Activated naive CD4-positive, alpha-beta T cell (primary cell): ENCODE results near the gene COG3.
A peak's percentile ranks its signal among the peaks of the same experiment; 100 is the strongest.
"Not testable (repeated sequence)": the region's sequence is repeated elsewhere in the genome, so short reads cannot be mapped to it uniquely, and the experiment has no call there.

Experiments
- DNase-seq, 4 experiments: peaks; one replicate each; lab custom pipeline; 2025; lab: John Stamatoyannopoulos, UW

COG3 gene, protein sequence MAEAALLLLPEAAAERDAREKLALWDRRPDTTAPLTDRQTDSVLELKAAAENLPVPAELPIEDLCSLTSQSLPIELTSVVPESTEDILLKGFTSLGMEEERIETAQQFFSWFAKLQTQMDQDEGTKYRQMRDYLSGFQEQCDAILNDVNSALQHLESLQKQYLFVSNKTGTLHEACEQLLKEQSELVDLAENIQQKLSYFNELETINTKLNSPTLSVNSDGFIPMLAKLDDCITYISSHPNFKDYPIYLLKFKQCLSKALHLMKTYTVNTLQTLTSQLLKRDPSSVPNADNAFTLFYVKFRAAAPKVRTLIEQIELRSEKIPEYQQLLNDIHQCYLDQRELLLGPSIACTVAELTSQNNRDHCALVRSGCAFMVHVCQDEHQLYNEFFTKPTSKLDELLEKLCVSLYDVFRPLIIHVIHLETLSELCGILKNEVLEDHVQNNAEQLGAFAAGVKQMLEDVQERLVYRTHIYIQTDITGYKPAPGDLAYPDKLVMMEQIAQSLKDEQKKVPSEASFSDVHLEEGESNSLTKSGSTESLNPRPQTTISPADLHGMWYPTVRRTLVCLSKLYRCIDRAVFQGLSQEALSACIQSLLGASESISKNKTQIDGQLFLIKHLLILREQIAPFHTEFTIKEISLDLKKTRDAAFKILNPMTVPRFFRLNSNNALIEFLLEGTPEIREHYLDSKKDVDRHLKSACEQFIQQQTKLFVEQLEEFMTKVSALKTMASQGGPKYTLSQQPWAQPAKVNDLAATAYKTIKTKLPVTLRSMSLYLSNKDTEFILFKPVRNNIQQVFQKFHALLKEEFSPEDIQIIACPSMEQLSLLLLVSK

DNA sequence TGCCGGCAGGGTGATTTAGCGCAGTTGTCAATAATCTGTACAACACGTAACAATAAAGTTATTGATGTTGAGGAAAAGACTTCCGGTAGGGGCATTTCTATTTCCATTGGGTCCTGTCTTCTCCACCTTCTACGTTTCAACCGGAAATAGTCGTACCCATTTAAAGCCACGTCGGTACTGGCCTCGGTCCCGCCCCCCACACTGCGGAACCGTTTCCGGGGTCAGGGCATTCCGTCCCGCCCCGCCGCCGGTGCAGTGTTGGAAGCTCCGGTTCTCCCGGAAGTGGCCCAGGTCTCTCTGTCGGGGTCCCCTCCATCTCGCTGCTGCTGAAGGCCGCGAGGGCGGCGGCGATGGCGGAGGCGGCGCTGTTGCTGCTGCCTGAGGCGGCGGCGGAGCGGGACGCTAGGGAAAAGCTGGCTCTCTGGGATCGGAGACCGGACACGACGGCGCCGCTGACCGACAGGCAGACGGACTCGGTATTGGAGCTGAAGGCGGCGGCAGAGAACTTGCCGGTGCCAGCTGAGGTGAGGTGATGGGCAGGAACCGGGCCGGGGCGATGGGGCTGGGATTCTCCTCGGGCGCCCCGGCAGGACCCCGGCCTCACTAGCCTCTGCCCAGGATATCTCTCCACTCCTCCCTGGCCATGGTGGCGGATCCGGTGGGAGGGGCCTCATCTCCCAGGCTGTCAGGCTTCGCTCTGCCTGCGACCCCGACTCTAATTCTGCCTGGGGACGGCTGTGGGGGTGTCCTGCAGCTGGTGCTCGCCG lies at the start of gene COG3:
Gene COG3 (plus strand): TSS at position 253 of the 767 bp plus-strand sequence. CDS start 98 bp downstream, at position 351.
- peak; percentile 71 to 89 (median 84) for DNase-seq

DNA sequence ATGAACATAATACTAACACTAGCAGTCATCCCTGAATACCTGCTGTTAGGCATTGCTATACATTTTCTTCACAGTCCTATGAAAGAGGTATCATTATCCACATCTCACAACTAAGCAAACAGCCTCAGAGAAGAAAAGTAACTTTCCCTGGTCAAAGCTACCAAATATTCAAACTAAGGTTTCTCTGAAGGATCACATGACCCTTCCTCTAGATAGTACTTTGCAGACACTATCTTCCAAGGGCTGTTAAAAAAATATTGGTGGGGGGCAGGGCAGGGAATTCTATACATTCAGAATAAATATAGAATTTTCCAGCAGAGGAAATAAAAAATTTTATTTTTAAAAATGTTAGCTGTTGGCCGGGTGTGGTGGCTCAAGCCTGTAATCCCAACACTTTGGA lies 49.6 kb upstream of the COG3 start:
- no peak for DNase-seq

DNA sequence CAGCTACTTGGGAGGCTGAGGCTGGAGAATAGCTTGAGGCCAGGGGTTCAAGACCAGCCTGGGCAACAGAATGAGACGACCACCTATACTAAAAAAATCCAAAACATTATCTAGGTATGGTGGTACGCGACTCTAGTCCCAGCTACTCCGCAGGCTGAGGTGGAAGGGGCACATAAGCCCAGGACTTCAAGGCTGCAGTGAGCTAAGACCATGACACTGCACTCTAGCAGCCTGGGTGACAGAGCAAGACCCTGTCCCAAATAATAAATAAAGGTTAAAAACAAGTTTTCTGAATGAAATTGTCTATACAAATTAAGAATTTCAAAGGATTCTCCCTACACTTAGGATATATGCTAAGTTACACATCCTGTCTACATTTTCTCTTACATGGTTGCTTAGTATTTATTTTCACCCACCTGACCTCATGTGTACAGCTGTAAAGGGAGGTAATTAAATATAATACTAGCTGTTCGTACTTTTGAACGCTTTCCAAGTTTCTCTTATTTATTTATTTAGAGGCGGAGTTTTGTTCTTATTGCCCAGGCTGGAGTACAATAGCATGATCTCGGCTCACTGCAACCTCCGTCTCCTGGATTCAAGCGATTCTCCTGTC lies 48.1 kb upstream of the COG3 start:
- DNase-seq, result no peak

DNA sequence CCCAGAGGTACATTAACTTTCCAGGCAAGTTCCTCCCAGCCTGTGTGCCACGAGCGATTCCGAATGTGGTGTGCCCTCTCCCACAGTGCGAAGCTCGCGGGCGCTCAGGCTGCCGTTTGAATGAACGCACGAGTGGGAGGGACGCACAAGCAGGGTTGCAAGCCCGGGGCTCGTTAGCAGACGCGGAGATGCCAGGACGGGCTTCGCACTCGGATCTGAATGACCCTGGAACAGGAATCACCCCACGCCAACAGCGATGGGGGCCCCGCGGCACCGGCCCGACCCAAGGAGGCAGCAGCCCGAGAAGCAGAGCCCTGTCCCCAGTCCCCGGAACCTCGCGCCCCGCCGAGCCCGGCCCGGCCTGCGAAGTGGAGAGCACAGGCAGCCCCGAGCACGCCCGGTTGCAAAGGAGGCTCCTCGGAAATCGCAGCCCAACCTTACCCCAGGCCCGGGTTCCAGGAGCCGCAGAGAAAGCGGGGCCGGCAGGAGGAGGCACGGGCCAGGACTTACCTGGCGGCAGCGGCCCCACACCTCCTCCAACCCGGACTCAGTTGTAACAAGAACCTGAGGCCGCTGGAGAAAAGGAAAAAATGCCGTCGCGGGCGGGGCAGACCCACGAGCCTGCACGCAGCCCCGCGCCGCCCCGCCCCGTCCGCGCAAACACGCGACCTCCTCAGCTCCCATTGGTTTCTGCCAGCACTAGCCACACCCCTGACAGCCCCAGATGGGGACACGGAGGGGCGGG lies 46.8 kb upstream of the COG3 start, which contains the start of gene SLC25A30:
Gene SLC25A30 (minus strand): TSS at position 584 of the 745 bp plus-strand sequence. CDS start 6,948 bp downstream, outside the sequence.
- peak; percentile 63 to 87 (median 78) for DNase-seq

DNA sequence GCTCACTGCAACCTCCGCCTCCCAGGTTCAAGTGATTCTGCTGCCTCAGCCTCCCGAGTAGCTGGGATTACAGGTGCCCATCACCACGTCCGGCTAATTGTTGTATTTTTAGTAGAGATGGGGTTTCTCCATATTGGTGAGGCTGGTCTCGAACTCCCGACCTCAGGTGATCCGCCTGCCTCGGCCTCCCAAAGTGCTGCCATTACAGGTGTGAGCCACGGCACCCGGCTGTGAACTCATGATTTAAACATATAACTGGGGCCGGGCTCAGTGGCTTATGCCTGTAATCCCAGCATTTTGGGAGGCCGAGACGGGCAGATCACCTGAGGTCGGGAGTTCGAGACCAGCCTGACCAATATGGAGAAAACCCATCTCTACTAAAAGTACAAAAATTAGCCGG lies 45.4 kb upstream of the COG3 start:
- DNase-seq, result not testable (repeated sequence)

DNA sequence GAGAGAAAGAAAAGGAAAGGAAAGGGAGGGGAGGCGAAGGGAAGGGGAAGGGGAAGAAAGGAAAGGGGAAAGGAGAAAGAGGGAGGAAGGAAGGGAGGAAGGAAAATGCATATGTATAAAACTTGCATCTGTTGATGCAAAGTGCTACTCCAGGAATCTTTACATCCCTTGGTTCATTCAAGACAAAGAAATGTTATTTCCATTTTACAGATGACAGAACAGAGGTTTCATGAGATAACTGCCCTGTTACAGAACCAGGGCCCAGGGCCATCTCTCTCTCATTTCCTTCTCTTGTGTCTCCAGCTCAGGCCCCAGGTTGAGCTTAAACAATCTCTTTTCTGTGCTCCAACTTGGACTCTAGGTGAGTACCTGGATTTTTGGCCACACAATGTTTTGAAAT lies 44.8 kb upstream of the COG3 start:
- no peak for DNase-seq

DNA sequence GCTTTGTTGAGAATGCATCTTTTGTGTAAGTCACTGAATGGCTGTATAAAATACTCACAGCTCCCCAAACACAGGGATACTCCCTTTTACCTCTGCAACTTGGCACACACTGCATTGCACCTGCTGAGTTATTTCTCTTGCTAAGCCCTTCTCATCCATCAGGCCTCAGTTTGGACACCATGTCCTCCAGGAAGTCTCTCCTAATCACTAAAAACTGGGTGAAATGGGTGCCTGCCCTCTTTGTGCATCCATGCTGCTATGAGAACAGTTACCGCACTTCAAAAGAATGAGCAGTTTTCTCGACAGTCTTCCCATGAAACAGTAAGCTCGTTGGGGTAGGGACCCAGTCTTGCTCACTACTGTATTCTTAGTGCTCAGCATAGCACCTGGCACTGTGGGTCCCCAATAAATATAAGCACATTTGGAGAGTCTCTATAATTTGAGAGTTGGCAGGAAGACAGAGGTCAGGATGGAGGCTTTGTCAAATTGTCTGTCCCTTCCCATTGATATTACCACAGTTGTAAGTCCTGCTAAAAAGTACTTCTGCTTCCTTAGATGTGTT lies 41.9 kb upstream of the COG3 start:
- DNase-seq, result no peak

DNA sequence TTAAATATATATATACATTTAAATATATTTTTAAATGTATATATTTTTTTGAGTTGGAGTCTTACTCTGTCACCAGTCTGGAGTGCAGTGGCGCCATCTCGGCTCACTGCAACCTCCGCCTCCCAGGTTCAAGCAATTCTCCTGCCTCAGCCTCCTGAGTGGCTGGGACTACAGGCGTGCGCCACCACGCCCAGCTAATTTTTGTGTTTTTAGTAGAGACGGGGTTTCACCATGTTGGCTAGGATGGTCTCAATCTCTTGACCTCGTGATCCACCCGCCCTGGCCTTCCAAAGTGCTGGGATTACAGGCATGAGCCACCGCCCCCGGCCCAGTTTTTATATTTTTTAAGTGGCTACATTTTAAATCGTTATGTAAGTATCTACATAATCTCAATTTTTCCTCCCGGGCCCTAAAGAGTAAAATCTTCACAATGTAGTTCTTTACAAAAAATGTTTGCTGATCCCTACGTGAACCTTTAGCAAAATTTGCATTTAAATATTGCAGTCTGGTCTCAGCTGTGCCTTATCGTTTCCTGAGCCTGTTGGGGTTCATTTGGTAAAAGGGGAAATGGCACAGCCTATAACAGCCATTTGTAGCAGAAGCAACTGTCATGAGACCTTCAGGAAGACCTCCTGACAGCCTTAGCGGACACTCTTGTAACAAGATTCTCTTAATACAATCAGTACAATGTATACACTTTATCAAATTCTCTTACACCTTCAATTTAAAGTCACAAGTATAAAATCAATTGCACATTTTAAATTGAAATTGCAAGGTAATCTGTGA lies 38.5 kb upstream of the COG3 start:
- not testable (repeated sequence) for DNase-seq

DNA sequence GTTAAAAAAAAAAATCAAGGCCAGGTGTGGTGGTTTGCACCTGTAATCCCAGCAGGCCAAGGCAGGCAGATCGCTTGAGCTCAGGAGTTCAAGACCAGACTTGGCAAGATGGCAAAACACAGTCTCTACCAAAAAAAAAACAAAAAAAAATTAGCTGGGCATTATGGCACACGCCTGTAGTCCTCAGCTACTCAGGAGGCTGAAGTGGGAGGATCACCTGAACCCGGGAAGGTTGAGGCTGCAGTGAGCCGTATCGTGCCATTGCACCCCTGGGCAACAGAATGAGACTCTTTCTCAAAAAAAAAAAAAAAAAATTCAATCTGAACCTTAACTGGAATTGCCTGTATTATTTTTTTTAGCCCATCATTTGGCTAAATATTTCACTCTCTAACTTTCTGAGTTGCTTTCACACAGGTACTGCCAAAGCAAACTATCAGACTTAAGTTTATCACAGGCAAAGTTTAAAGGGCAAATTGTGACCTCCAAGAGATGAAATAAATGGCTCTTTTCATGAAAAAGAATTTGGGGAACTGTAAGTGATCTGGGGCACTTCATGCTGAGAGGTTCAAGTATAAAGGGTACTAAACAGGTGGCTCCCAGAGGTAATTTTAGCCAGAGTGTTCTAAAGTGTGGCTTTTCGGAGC lies 31.9 kb upstream of the COG3 start:
- no peak for DNase-seq

DNA sequence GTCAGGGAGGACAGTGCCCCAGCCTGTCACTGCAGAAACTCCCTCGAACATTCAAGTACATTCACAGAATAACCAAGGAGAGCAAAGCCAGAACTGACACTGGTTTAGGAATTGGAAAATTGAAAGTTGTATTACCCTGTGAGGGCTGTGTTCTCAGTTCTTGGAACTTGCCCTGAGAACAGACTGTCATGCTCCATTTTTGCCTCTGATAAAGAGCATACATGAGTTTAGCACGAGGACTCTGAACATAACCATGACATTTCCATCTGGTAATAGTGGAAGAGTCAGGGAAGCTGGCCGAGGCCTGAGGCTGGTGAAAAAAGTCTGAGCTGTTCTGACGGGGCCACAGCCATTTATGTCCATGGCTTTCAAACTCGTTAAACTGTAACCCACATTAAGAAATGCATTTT lies 31.4 kb upstream of the COG3 start:
- DNase-seq, result no peak

DNA sequence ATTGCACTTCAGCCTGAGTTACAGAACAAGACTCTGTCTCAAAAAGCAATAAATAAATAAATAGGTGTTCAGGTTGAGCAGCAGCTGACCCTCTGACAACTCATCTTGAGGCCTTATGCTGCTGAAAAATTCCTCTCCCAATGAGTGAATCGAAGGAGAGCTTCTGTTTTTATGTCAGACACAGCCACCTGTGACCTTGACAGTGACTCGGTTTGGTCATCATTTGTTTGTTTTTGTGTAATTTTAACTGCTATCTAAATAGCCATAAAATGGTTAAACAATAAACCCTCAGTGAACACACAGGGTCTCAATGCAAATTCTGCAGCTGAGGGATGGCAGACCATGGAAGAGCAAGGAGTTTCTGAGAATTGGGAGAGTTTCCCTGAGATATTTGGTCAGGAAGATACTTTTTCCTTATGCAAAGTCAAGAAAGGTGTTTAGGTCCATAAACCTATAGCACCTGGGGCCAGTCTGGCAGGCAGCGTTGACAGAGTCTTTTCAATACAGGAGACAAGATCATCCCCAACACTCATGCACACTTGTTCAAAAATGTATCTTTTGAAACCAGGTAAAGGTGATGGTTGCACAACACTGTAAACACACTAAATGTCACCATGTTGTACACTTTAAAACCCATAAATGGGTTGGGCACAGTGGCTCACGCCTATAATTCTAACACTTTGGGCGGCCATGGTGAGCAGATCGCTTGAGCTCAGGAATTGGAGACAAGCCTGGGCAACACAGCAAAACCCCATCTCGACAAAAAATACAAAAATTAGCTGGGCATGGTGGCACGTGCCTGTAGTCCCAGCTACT lies 30.0 kb upstream of the COG3 start:
- no peak for DNase-seq

DNA sequence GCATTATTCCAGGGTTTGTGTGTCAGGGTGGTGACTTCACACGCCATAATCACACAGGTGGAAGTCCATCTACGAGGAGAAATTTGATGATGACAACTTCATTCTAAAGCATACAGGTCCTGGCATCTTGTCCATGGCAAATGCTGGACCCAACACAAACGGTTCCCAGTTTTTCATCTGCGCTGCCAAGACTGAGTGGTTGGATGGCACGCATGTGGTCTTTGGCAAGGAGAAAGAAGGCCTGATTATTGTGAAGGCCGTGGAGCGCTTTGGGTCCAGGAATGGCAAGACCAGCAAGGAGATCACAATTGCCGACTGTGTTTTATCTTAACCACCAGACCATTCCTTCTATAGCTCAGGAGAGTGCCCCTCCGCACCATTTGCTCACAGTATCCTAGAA lies 28.4 kb upstream of the COG3 start:
- no peak for DNase-seq

DNA sequence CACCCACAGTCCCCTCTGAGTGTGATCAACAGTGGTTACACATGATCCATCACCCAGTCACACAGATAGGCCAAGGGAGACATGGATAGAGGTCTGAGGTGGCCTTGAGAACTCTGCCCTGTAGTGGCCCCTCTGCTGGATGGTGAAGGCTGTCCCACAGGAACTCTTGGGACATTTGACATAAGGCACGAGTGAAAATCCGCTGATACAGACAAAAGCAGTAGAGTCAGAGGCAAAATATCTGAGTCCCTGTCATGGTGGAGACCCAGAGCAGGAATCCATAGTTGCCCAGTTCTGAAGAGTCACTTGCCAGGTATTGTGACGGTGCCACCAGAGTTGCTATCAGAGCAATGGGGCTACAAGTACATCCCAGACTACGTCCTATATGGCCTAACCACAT lies 27.8 kb upstream of the COG3 start:
- DNase-seq, result no peak

DNA sequence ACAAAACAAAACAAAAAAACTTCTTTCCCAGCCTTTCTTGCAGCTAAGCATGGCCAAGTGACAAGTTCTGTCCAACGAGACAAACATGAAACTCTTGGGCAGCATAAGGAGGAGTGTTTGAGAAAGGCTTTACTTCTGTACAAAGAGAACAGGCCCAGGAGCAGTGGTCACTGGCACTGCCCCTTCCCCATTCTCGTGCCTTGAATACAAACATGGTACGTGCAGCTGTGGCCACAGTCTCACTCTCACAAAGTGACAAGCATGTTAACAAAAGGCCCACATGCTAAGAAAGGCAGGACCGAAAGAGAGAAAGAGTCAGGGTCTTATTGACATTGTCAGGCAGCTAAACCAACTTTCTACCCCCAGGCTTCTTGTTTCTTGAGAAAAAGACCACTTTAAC lies 26.8 kb upstream of the COG3 start:
- no peak for DNase-seq

DNA sequence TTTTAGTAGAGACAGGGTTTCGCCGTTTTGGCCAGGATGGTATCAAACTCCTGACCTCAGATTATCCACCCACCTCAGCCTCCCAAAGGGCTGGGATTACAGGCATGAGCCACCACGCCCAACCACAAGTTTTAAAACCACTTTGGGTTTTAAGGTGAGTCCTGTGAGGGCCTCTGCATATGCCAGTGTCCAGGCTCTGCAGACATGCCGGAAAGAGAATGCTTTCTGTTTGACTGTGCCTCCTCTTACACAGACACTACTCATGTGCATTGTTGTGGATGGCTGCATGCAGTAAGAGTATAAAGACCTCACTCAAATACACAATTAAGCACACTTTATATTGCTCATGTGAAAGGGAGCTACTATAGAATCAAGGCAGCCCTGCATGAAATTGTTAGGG lies 25.7 kb upstream of the COG3 start:
- no peak for DNase-seq

DNA sequence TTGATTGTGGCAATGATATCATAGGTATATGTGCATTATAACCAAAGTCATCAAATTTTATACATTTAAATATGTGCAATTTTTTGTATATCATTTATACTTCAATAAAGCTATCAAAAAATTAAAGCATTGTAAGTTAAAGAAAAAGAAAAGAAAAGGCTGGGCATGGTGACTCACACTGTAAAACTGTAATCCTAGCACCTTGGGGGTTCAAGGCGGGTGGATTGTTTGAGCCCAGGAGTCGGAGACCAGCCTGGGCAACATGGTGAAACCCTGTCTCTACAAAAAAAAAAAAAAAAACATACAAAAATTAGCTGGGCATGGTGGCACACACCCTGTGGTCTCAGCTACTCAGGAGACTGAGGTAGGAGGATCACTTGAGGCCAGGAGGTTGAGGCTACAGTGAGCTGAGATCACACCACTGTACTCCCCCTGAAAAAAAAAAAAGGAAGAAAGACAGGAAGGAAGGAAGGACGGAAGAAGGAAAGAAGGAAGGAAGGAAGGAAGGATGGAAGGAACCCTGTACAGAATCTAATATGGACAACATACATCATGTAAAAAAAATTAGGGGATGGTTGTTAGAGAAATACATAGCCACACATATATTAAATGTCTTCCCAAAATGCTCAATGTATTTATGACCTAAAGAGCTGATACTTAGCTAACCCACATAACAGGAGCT lies 24.8 kb upstream of the COG3 start:
- DNase-seq, result no peak

DNA sequence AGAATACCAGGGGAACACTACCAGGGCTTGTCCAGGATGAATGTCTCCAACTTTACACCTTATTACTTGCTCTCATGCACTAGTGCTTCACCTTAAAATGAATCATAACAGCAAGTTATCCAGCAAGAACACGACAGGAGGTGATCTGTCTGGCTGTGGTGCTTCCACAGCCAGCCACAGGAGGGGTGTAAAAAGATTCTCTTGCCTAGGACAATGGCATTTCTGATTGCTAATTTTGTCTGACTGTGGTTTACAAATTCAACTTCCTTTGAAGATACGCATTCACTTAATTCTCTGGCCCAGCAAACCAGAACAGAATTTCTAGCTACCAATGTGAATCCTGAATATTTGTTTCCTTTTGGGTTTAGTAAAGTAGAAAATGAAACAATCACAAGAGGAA lies 23.1 kb upstream of the COG3 start:
- no peak for DNase-seq

DNA sequence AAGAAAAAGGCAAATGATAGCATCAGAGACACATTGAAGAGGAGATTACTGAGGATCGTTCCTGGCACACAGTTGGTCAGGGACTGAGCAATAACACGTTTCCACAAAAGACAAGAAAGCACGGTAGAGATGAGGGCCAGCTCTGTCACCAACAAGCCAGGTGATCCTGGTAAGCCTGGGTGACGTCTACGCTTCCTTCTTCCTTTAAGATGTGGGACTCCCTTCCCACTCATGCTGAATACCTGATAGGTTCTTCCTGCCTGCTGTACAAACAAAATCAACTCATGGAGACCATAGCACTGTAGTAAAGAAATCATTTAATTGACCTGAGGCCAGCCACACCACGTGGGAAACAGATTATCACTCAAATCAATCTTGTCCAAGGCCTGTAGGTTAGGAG lies 19.7 kb upstream of the COG3 start:
- DNase-seq, result no peak
